ENCODE data around the gene NANOS2.

The NANOS2 gene

DNA sequence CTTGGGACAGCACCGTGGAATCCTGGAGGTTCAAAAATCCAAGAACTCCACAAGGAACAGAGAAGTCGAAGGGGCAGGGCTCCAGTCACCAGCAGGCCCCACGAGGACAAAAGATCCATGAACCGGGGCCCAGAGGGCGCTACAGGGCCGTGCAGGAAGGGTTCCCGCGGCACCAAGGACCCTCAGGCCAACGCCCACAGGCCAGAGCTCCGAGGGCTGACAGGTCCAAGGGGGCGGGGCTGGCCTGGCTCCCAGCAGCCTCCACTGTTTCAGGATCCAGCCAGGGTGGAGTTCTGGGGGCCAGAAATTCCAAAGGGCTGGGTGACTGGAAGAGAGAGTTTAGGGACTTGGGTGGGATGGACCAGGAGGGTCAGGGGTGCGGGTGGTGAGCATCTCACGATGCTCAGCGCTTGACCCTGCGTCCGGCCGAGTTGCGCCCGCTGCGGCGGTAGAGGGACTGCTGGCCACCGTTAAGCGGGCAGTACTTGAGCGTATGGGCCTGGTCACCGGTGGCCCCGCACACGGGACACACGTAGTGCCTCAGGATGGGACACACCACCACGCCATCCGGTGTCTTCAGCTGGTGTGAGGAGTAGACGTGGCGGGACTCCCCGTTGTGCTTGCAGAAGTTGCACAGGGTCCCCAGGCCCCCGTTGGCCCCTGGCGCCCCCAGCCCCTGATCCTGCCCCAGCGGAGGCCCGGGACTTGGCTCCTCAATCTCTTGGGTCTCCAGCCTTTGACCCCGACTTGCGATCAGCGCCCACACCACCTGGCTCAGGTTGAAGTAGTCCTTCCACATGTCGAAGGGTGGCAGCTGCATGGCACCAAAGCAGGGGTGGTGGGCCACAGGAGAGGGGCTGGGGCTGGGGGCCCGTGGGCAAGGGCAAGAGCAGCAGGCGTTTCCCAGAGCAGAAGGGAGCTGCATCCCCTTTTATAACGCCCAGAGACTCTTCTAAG is at the start of gene NANOS2:
TSS of gene NANOS2 (minus strand) at position 905 of the 957 bp plus-strand sequence. CDS start at position 820, 85 bp downstream.
- H3K27ac ChIP-seq: no peak within 1 kb of the TSS
- no peak within 1 kb of the TSS for H3K4me3 ChIP-seq

DNA sequence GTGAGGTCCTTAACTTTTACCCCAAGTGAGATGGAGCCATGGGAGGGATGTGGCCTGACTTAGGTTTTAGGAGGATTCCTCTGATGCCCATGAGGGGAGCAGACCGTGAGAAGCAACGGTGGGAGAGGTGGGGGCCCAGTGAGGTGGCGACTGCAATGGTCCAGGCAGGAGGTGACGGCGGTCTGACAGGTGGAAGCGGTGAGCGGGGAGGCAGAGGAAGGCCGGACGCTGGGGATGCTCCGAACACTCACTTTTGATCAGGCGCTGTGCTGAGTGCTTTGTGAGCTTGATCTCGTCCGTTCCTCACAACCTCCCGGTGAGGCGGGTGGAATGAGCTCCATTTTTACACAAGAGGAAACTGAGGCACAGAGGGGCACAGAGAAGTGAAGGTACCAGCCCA is 47.4 kb upstream of the NANOS2 start:
- Histone ChIP-seq H3K27ac (no peak overlapping the region), H3K4me3 (no peak overlapping the region)

DNA sequence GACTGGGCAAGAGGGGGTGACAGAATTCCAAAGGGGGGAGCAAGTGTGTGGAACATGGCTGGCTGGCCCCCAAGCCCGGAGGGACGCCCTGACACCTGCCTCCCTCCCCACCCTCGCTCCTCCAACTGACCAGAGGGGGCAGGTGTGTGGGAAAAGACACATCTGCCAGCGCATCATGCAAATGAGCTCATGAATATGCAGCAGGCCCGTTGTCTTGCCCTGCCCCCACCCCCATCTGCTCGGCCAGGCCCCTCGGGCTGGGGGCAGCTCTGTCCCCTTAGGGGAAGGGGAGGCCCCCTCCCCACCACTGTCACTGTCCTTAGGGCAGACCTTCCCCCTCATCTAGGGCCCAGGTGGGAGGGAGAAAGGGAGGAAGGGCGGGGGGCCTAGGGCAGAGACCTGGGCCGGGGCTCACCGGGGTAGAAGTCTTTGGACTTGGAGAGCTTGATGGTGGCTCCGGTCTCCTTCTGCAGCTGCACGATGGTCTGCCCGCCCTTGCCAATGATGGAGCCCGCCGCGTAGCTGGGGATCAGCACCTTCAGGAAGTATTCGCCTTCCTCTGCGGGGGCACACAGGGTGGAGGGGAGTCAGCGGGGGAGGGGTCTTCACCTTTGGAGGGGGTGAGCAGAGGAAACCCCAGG is 46.1 kb upstream of the NANOS2 start:
- Histone ChIP-seq H3K4me3 (no peak overlapping the region), H3K27ac (no peak overlapping the region)

DNA sequence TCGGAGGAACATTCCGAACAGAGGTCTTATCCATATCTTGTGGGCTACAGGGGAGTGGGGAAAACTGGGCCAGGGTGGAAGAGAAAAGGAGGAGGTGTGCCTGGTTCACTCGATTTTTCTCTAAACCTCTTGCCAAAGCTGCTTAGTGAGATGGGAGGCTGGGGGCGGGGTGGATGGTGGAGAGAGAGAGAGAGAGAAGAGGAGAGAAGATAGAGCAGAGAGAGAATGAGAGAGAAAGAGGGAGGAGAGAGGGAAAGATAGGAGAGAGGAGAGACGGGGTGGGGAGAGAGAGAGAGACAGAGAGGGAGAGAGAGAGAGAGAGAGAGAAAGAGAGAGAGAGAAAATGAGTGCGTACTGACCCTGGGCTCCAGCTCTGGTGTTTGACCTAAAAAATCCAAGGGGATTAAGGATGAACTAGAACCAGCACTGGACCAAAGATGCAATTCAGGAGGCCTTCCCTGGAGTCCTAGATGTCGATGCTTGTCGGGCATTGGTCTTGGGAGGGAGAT is 45.0 kb upstream of the NANOS2 start:
- Histone ChIP-seq H3K27ac (peak overlapping the region in 1 of 21 experiments; percentile 1), H3K4me3 (no peak overlapping the region)

DNA sequence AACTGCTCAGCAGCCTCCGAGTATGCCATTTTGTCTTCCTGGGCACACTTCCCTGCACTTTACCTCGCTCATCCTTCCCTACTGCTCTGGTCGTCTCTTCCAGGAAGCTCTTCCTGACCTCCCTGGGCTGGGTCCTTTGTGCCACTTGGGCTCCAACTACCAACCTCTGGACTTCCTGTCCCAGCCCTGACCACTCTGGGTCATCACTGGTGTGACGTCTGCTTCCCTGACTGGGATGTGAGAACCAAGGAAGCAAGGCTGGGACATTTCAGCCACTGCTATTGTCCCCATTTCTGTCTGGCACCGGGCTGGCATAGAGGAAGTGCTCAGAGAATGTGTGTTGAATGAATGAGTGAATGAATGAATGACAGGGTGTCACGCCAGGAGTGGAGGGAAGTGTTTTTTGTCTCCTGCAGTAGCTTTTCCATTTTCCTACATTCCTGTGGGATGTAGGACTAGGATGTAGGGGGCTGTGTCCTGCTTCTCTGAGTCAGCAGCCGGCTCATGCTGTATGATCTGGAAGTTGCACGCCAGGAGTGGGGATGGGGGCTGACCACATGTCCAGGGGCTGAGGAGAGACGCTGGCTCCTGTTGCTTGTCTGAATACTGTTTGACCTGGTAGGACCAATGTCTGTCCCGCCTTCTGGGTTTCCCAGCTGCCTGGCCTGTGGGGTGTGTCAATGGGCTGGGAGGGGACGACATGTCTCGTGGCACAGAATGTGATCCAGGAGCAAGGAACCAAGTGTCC is 44.4 kb upstream of the NANOS2 start:
- H3K4me3 ChIP-seq: no peak overlapping the region
- H3K27ac ChIP-seq: peak overlapping the region in 1 of 21 experiments; percentile 1

DNA sequence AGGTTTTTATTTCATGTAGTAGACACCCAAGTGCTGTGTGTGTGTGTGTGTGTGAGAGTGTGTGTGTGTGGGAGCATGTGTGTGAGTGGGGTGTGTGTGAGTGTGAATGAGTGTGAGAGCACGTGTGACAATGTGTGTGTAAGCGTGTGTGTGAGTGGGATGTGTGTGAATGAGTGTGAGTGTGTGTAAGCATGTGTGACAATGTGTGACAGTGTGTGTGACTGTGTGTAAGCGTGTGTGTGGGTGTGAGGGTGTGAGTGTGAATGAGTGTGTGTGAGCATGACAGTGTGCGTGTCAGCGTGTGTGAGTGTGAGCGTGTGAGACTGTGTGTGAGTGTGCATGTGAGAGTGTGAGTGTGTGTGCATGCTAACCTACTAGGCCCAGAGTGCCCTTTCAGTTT is 43.7 kb upstream of the NANOS2 start:
- no peak overlapping the region for H3K4me3 ChIP-seq
- no peak overlapping the region for H3K27ac ChIP-seq

DNA sequence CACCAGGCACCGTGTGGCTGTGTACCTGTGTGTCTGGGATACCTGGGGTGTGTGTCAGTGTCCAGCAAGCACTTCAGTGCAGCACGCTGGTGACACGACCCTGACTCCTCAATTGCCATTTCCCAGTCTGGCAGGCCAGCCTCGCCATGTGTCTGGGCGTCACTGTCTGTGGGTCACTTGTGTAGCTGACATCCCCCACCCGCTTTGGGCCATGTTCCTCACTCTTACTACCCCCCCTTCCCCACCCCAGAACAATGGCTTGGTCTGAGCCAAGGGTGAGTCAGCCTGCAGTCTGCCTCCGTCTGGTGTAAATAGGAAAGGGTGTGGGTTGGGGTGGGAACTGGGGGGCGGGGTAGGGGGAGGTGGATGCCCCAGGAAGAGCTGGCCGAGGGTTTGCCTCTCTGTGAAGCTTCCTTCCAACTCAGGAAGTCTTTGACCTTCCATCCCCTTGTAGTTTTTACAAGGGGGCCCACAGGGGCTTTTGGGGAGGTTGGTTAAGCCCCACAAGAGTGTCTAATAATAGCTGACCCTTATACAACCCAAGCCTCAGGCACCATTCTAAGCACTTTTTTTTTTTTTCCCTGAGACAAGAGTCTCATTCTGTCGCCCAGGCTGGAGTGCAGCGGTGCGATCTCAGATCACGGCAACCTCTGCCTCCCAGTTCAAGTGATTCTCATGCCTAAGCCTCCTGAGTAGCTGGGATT is 41.5 kb upstream of the NANOS2 start:
- H3K4me3 ChIP-seq: no peak overlapping the region
- peak overlapping the region in 1 of 21 experiments; percentile 54 for H3K27ac ChIP-seq

DNA sequence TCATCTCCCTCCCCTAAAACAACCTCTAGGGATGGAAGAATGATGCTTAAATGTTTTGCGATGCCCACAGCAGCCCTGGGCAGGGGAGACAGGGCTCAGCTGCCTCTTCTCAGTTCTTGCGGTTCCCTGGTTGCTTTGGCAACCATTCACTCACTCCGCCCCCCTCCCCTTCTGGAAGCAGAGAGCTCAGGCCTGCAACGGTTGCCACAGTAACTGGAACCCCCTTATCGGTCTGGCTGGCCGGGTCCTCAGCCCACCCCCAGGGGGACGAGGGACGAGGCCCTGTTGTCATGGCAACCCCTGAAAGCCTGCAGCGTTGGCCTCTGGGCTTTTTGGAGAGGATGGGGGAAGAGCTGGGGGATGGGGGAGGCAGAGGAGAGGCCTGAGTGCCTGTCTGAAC is 39.6 kb upstream of the NANOS2 start:
- Histone ChIP-seq H3K27ac (no peak overlapping the region), H3K4me3 (no peak overlapping the region)

DNA sequence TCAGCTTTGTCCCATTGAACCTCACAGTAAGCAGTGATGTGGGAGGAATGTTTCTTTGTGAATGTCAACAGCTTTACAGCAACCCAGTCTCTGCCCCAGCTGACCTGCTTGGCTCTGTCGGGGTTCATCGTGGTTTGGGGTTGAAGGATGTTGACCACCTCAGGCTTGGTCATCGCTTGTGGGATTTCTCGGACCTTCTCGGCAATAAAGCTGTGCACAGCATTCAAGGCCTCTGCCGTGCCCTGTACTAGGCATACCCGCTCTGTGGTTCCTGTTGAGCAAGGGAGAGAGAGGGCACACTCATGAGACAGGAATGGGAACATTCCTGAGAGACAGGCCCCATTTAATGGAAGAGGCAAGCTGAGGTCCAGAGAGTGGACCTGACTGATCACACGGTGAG is 39.1 kb upstream of the NANOS2 start:
- Histone ChIP-seq H3K27ac (no peak overlapping the region), H3K4me3 (no peak overlapping the region)

DNA sequence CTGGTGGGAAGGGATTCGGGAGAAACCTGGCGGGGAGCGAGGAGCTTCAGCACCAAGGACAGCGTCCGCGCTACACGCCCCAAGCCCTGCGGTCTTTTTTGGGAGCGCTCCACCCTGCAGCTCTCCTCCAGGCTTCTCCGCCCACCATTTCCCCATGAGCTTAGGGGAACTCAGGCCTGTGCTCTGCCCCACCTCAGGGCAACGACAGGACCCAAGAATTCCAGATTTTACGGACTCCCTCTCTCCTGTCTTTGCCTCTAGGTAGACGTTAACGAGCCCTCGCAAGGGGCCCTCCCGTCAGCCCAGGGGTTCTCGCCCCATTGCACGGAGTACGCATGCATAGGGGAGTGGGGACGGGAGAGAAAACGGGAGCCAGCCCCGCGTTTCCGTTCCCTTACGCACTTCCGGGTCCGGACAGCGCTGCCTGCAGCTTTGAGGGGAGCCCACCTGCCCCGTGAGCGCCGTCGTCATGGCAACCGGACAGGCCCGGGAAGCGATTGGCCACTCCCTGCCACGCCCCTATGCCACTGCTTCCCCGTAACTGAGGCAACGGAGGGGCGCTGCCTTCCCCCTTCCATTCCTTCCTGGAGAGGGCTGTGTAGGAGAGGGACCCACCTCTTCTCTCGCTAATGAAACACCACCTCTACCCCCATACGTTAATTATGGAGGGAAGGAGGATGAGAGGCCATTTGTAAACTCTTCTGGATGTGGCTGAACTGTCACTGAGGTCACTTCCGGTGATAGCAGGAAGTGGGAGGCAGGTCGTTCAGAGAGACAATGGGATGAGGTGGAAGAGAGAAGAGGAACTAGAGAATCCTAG is 38.3 kb upstream of the NANOS2 start:
- peak overlapping the region in 2 of 7 experiments; percentile 8 to 20 for H3K4me3 ChIP-seq

DNA sequence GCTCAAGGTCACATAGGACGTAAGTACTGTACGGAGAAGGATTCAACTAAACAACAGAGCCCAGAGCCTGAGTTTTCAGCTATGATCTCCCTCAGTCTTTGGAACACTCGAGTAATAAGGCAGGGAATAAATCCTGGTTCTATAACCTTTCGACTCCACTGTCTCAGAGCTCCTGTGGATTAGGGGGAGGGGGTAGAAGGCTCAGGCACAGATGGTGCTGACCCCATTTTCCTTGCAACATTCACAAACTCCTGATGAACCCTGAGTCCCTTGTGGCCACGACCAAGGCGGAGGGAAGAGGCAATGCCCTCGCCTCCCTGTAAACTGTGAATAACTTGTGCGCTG is 37.7 kb upstream of the NANOS2 start:
- no peak overlapping the region for H3K4me3 ChIP-seq
- H3K27ac ChIP-seq: no peak overlapping the region

More for the DNA sequence above, 38.3 kb upstream of the NANOS2 start:
- no peak overlapping the region for H3K27ac ChIP-seq

DNA sequence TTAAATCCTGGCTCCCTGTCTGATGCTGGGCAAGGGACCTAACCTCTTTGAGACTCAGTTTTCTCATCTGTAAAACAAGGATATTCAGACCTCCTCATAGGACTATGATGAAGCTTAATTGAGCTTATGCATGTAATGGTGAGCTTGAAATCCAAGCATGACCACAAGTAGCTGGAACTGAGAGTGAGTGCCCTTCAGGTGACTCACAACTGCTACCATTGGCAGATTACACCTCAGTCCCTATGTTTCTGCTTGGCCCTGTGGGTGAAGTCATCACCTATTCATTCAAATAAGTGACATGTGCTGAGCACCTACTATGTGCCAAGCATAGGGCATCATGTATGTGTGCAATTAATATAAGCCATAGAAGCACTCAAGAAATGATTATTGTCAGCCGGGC is 33.3 kb upstream of the NANOS2 start:
- no peak overlapping the region for H3K4me3 ChIP-seq
- no peak overlapping the region for H3K27ac ChIP-seq

DNA sequence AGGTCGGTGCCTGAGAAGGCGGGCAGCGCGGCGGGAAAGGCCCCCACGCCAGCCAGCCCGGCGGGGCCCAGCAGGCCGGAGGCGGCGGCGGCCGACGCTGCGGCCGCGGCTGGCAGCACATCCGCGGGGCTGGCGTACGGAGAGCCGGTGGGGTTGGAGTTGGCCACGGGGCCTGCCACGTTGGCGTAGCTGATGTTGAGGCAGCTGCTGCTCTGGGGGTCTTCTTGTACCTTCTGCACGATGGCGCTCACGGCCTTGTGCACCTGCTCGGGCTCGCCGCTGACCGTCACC is 25.9 kb upstream of the NANOS2 start:
- peak overlapping the region in 1 of 7 experiments; percentile 9 for H3K4me3 ChIP-seq
- H3K27ac ChIP-seq: no peak overlapping the region

DNA sequence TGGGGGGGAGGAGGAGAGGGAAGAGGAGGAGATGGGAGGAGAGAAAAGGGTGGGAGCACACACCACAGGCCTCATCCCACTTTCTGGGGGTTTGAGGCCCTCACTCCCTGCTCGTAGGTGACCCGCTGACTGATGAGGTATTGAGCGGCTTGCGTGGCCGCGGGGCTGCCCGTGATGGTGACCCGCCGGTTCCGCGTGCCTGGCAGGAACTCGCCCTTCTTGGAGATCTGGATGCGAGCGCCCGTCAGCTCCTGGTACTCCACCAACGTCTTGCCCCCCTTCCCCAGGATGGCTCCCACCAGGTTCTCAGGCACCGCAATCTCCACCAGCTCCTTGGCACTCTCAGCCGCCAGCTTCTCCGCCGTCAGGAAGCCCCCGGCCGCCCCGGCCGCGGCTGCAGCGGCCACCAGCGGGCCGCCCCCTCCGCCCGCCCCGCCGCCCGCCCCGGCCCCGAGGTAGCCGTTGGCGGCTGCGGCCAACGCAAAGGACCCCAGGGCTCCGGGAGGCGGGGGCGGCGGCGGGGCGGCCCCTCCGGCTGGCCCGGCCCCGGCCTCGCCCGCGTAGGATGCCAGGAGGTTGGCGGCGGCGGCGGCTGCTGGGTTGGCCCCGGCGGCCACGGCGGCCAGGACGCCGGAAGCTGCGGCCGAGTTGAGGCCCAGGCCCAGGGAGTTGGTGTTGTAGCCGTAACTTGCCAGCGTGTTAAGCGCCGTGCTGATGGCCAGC is 25.4 kb upstream of the NANOS2 start:
- Histone ChIP-seq H3K27ac (no peak overlapping the region), H3K4me3 (peak overlapping the region in 1 of 7 experiments; percentile 9)

DNA sequence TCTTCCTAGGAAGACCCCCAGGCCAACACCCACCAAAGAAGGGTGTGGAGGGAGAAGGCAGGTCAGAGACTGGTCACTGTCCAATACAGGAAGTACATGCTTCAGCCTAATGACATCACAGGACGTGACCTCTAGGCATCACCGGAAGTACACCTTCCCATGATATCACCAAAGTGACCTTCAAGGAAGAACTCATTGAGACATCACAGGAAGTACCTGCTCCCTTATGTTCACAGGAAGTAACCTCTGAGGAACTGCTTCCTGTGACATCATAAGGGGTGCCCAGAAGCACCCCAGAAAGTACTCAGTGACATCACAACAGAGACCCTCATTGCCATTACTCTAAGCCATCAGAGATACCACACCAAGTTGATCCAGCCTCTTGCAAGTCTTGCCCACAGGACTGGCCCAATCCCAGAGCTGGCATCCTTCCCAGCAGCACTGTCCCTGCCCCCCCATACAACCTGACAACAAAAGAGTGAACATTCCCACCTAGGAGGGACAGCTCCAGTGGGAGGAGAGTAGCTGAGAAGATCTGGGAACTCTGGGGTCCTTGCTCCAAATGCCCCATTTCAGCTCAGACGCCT is 24.2 kb upstream of the NANOS2 start:
- H3K4me3 ChIP-seq: no peak overlapping the region
- no peak overlapping the region for H3K27ac ChIP-seq

DNA sequence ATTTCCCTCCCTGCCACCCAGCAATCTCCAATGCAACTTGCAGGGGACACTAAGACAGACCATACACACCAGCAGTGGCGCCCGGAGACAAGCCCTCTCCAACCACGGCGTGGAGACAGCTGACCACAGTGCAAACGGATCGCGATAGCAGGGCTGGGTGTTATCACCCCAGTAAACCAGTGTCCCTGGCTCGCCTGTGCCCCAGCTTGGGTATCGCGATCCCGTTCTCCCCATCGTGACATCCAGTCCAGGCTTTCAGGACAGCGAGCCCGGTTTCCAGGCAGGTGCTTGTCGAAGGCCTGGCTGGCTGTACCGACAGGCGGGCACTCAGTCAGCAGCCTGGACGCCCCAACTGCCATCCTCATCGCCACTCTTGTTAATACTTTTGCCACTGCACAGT is 20.7 kb upstream of the NANOS2 start:
- H3K27ac ChIP-seq: no peak overlapping the region
- no peak overlapping the region for H3K4me3 ChIP-seq

DNA sequence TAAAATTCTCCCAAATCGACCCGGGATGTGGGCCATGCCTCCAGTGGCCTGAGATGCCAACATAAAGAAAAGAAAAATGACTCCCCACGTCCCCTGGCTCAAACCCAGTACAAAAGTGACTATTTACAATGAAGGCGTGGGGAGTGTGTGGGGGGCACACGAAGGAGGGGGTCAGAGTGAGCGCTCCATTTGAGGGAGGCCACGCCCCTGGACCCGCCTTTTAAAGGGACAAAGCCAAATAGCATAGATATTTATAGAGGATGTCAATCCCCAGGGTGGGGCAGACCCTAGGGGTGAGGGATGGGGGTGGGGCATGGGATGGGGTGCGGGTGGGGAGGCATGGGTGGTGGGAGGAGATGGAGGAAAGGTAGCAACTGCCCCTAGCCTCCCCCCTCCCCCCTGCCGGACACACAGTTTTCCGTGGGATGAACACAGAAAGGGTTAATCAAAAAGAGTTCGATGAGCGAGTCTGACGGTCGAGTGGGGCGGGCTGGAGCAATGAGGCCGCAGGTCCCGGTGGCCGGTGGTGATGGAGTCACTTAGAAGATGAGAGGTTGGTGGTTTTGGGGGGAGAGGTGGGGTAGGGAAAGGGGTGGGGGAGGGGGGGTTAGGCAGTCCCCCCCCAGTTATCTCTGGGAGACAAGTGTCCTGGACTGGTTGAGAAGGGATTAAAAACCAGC is 20.1 kb upstream of the NANOS2 start:
- no peak overlapping the region for H3K27ac ChIP-seq
- H3K4me3 ChIP-seq: no peak overlapping the region
